Activated CD8-positive, alpha-beta memory T cell treated with anti-CD3 and anti-CD28 coated beads, Interleukin-2, amount 50 U/mL, for 1 hour (primary cell): ENCODE measurements around the gene EBF3.

ENCODE experiments used
- DNase-seq: peaks from one replicate; pipeline ENCODE4 v3.0.0-alpha.2; 2020; ENCODE audit errors: extremely low read depth

The EBF3 gene

GRCh38 chr10:129799942-129800341 is 164.1 kb downstream of the EBF3 start:
- DNase-seq, result no peak

- no peak for DNase-seq
Observed at GRCh38 chr10:129796710-129797420, 167.2 kb downstream of the EBF3 start.

GRCh38 chr10:129793996-129794395 is 170.1 kb downstream of the EBF3 start:
- no peak for DNase-seq

- no peak for DNase-seq
Observed at GRCh38 chr10:129793479-129793878, 170.6 kb downstream of the EBF3 start.

GRCh38 chr10:129792864-129793263 is 171.2 kb downstream of the EBF3 start:
- DNase-seq, result no peak

GRCh38 chr10:129792141-129792540 is 171.9 kb downstream of the EBF3 start:
- DNase-seq, result no peak

GRCh38 chr10:129790715-129791446 is 173.2 kb downstream of the EBF3 start:
- no peak for DNase-seq

GRCh38 chr10:129788215-129788614 is 175.9 kb downstream of the EBF3 start:
- no peak for DNase-seq

GRCh38 chr10:129787557-129787956 is 176.5 kb downstream of the EBF3 start:
- no peak for DNase-seq

- DNase-seq, result no peak
Observed at GRCh38 chr10:129786216-129786615, 177.9 kb downstream of the EBF3 start.

- DNase-seq, result no peak
Observed at GRCh38 chr10:129785536-129785981, 178.5 kb downstream of the EBF3 start.
